Left ventricle myocardium inferior (tissue), 1 donor: Measurements from ENCODE around the gene MIR17HG. TPM values are rescaled to one million over a fixed set of nuclear protein-coding genes. Genes with fewer than 3 reads are reported as not detected.

Experiments
- DNase-seq: peaks from one replicate; pipeline ENCODE4 v3.0.0-alpha.2; 2020
- H3K27ac ChIP-seq: fragments of 200-600 bp; replicated peaks from 2 replicates; pipeline ENCODE4 v1.8.0; 2021
- H3K27me3 ChIP-seq: fragments of 200-600 bp; 2 replicates; pipeline ENCODE4 v1.8.0; 2021; ENCODE audit warnings: low read depth
- H3K36me3 ChIP-seq: fragments of 200-600 bp; 2 replicates; pipeline ENCODE4 v1.8.0; 2021
- H3K4me1 ChIP-seq: fragments of 200-600 bp; 2 replicates; pipeline ENCODE4 v1.8.0; 2021
- H3K4me3 ChIP-seq: fragments of 200-600 bp; 2 replicates; pipeline ENCODE4 v1.8.0; 2021; ENCODE audit warnings: mild to moderate bottlenecking, moderate library complexity
- H3K9me3 ChIP-seq: fragments of 200-600 bp; replicated peaks from 2 replicates; pipeline ENCODE4 v1.8.0; 2021
- intact Hi-C: fragments of 100-400 bp; cut with micrococcal nuclease; formaldehyde crosslinking; loops from one replicate; pipeline ENCODE4 v1.11.0; 2022
- long read RNA-seq: library from polyadenylated mRNA; unstranded; transcript quantifications from one replicate; pipeline ENCODE4 v2.0.0, GENCODE V29; 2021
- total RNA-seq: library from RNA; stranded (reverse); fragmentation: NEBNext Ultra II Directional; extraction: Animal tissue kit (Norgen Biotek cat#: 25700); gene quantifications from one replicate; pipeline ENCODE4 v1.2.1, GENCODE V29; 2021
- TF ChIP-seq, protein P1 (sequence below): fragments of 200-600 bp; IDR thresholded peaks from 2 replicates; pipeline ENCODE4 v1.8.0; 2021; ENCODE audit warnings: antibody characterized with exemption, mild to moderate bottlenecking, borderline replicate concordance
- donor health status: DM: no; HTN: yes; CAD: no; lungs with severe emphysema.

Gene MIR17HG
- total RNA-seq = 1.3 TPM
- long read RNA-seq = 0 reads

- TF ChIP-seq, protein P1, sequence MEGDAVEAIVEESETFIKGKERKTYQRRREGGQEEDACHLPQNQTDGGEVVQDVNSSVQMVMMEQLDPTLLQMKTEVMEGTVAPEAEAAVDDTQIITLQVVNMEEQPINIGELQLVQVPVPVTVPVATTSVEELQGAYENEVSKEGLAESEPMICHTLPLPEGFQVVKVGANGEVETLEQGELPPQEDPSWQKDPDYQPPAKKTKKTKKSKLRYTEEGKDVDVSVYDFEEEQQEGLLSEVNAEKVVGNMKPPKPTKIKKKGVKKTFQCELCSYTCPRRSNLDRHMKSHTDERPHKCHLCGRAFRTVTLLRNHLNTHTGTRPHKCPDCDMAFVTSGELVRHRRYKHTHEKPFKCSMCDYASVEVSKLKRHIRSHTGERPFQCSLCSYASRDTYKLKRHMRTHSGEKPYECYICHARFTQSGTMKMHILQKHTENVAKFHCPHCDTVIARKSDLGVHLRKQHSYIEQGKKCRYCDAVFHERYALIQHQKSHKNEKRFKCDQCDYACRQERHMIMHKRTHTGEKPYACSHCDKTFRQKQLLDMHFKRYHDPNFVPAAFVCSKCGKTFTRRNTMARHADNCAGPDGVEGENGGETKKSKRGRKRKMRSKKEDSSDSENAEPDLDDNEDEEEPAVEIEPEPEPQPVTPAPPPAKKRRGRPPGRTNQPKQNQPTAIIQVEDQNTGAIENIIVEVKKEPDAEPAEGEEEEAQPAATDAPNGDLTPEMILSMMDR = no peak
- Histone ChIP-seq H3K36me3 (peaks cover 21% of the 10 kb centered on the region), H3K27ac (peak within 1 kb of the TSS; percentile 98), H3K4me1 (peaks cover 38% of the 10 kb centered on the region), H3K9me3 (no peaks in the 10 kb centered on the region), H3K4me3 (peak within 1 kb of the TSS; percentile 89), H3K27me3 (peaks cover 4% of the 10 kb centered on the region)
- intact Hi-C loops = no loop called here
- peak; percentile 90 for DNase-seq
These were observed at the start of gene MIR17HG for GRCh38 chr13:91347202-91347995. Gene MIR17HG, plus strand, starts transcription at chr13:91347687.

- H3K9me3 ChIP-seq = no peaks in the 10 kb centered on the region
- H3K27ac ChIP-seq = no peak overlapping the region
- H3K27me3 ChIP-seq = no peaks in the 10 kb centered on the region
- H3K36me3 ChIP-seq = no peaks in the 10 kb centered on the region
- TF ChIP-seq, protein P1 = no peak
- intact Hi-C loops = no loop called here
- no peak for DNase-seq
- H3K4me3 ChIP-seq = no peak overlapping the region
- H3K4me1 ChIP-seq = no peaks in the 10 kb centered on the region
These were observed 49.4 kb upstream of the MIR17HG start for GRCh38 chr13:91298060-91298459.

DNA sequence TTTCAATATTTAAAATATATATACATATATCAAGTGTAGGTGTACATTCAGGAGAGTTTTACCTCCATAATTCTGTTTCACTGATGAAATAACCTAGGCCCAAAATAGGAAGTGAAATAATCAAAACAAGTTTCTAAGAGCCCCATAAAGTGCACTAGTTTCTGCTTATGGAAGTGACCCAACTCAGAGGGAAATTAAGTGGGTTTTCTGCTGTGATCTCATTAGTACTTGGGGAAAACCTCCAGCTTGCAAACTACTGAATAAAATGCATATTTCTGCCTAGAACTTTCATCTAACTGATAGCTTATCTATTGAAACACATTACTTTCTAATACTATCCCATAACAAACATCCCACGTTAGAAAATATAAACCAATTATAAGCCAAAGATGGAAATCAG, 45.4 kb upstream of the MIR17HG start:
- no peaks in the 10 kb centered on the region for H3K27me3 ChIP-seq
- no peak overlapping the region for H3K4me3 ChIP-seq
- no peak for DNase-seq
- H3K4me1 ChIP-seq = no peaks in the 10 kb centered on the region
- H3K27ac ChIP-seq = no peak overlapping the region
- TF ChIP-seq, protein P1 = no peak
- intact Hi-C loops = no loop called here
- no peaks in the 10 kb centered on the region for H3K9me3 ChIP-seq
- H3K36me3 ChIP-seq = no peaks in the 10 kb centered on the region

DNA sequence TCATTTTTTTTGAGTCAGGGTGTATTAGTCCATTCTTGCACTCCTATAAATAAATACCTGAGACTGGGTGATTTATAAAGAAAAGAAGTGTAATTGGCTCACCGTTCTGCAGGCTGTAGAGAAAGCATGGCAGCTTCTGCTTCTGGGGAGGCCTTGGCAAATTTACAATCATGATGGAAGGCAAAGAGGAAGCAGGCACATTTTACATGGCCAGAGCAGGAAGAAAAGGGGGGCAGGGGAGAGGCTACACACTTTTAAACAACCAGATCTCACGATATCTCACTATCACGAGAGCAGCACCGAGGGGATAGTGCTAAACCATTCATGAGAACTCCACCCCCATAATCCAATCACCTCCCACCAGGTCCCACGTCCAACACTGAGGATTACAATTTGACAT, 44.5 kb upstream of the MIR17HG start:
- Histone ChIP-seq H3K27ac (no peak overlapping the region), H3K4me3 (no peak overlapping the region), H3K36me3 (no peaks in the 10 kb centered on the region), H3K27me3 (peaks cover 5% of the 10 kb centered on the region), H3K9me3 (no peaks in the 10 kb centered on the region), H3K4me1 (no peaks in the 10 kb centered on the region)
- TF ChIP-seq, protein P1 = no peak
- intact Hi-C loops = no loop called here
- no peak for DNase-seq

DNA sequence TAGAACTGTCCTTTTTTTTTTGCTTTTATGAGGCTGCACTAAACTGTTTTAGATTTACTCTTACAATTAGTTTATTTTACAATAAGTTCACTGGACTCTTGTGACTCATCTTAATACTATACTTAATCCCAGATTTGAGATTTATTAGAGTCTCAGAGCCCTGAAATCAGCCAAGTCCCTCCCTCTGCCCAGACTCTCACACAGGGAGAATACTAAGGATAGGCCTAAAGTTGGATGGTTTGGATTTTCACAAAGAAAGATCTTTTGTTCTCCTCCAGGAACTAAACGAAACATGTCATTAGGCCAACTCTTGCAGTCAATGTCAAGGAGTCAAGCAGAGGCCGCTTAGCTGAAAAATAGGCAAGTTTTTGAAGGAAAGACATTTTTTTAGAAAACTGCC, 42.7 kb upstream of the MIR17HG start:
- Histone ChIP-seq H3K27me3 (peaks cover 8% of the 10 kb centered on the region), H3K4me3 (no peak overlapping the region), H3K36me3 (no peaks in the 10 kb centered on the region), H3K9me3 (no peaks in the 10 kb centered on the region), H3K27ac (no peak overlapping the region), H3K4me1 (no peaks in the 10 kb centered on the region)
- TF ChIP-seq, protein P1 = no peak
- intact Hi-C loops = no loop called here
- no peak for DNase-seq
